Measurements from ENCODE around the gene DIAPH1.

GRCh38 chr5:141503681-141504080 is 115.1 kb downstream of the DIAPH1 start:
- TF ChIP-seq CTCF (IDR thresholded peaks at IDR 0.05; ENCODE audit: low read depth, low read length, missing input control) (no peak), SP1 (IDR thresholded peaks at IDR 0.05) (no peak), TAF1 (conservative IDR thresholded peaks at IDR 0.05) (no peak), HNF4A (conservative IDR thresholded peaks at IDR 0.05) (no peak), JUND (IDR thresholded peaks at IDR 0.05) (no peak), NR2F2 (IDR thresholded peaks at IDR 0.05) (no peak), RAD21 (IDR thresholded peaks at IDR 0.05) (no peak), GABPA (IDR thresholded peaks at IDR 0.05 in 1 of 2, conservative IDR thresholded peaks at IDR 0.05 in 1 of 2) (no peak), REST (IDR thresholded peaks at IDR 0.05) (no peak), FOXA1 (IDR thresholded peaks at IDR 0.05) (no peak), ZBTB33 (IDR thresholded peaks at IDR 0.05) (no peak), MAX (IDR thresholded peaks at IDR 0.05) (no peak), EGR1 (IDR thresholded peaks at IDR 0.05; ENCODE audit: low read depth in 2 of 2) (no peak), YY1 (IDR thresholded peaks at IDR 0.05) (no peak)

All from liver (tissue), 3 donors.